GM12873 (cell line): ENCODE data around the gene UACA.

Experiments
- CTCF ChIP-seq: IDR thresholded peaks from 2 replicates; pipeline ENCODE4 v1.5.1; 2012; ENCODE audit warnings: low read depth, mild to moderate bottlenecking, moderate library complexity, low read length, control low read depth; ENCODE audit not compliant: insufficient read depth; ENCODE audit errors: missing control alignments

Gene UACA

GRCh38 chr15:70781236-70781635, 17.9 kb upstream of the UACA start:
- no peak for TF ChIP-seq CTCF

- TF ChIP-seq CTCF: no peak
Observed at GRCh38 chr15:70778258-70779076, 15.1 kb upstream of the UACA start.

GRCh38 chr15:70777170-70777926, 14.0 kb upstream of the UACA start:
- TF ChIP-seq CTCF: no peak

GRCh38 chr15:70775160-70775559, 11.8 kb upstream of the UACA start:
- TF ChIP-seq CTCF: no peak

- TF ChIP-seq CTCF: no peak
Observed at GRCh38 chr15:70772402-70772801, 9.0 kb upstream of the UACA start.

- no peak for TF ChIP-seq CTCF
Observed at GRCh38 chr15:70770863-70771262, 7.5 kb upstream of the UACA start.

GRCh38 chr15:70768257-70768883, 5.0 kb upstream of the UACA start:
- no peak for TF ChIP-seq CTCF
